Endometrial microvascular endothelial cells (primary cell): Measurements from ENCODE around the gene EIF3B. TPM values are rescaled to one million over a fixed set of nuclear protein-coding genes. Genes with fewer than 3 reads are reported as not detected.
"Not testable (repeated sequence)": the region's sequence is repeated elsewhere in the genome, so short reads cannot be mapped to it uniquely, and the experiment has no call there.

Experiments used
- in situ Hi-C: cut with HindIII; loops from 2 replicates; pipeline ENCODE4 v1.10.0; 2017; ENCODE audit warnings: low sequenced_read_pairs, low pct_unique_long_range_greater_than_20kb; ENCODE audit errors: inconsistent ontology term
- total RNA-seq: library from RNA; depleted of rRNA; stranded (reverse); fragments of >200 nt; gene quantifications from one replicate; pipeline ENCODE4 v1.2.3, GENCODE V29; 2015; ENCODE audit errors: inconsistent ontology term

Gene EIF3B
- total RNA-seq, 1 donor from 2014 or later = 228 TPM

GRCh38 chr7:2332606-2333231, 21.9 kb upstream of the EIF3B start:
- in situ Hi-C loops = not testable (repeated sequence)

- in situ Hi-C loops = no loop called here
Measured at GRCh38 chr7:2336626-2337299, 17.9 kb upstream of the EIF3B start.

- in situ Hi-C loops = not testable (repeated sequence)
Measured at GRCh38 chr7:2347351-2348063, 7.1 kb upstream of the EIF3B start.

- in situ Hi-C loops = no loop called here
Measured at GRCh38 chr7:2350055-2350454, 4.6 kb upstream of the EIF3B start.

DNA sequence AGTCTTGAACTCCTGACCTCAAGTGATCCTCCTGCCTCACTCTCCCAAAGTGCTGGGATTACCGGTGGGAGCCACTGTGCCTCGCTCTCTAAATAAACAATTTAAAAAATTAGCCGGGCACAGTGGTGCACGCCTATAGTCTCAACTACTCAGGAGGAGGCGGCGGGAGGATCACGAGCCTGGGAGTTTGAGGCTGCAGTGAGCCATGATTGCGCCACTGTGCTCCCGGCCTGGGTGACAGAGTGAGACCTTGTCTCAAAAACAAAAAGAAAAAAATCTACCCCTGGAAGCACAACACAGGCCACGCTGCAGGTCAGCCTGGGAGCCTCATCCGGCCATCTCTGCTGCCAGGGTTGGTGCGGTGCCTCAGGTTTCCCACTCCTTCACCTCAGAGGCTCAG, 3.8 kb upstream of the EIF3B start:
- in situ Hi-C loops = no loop called here

DNA sequence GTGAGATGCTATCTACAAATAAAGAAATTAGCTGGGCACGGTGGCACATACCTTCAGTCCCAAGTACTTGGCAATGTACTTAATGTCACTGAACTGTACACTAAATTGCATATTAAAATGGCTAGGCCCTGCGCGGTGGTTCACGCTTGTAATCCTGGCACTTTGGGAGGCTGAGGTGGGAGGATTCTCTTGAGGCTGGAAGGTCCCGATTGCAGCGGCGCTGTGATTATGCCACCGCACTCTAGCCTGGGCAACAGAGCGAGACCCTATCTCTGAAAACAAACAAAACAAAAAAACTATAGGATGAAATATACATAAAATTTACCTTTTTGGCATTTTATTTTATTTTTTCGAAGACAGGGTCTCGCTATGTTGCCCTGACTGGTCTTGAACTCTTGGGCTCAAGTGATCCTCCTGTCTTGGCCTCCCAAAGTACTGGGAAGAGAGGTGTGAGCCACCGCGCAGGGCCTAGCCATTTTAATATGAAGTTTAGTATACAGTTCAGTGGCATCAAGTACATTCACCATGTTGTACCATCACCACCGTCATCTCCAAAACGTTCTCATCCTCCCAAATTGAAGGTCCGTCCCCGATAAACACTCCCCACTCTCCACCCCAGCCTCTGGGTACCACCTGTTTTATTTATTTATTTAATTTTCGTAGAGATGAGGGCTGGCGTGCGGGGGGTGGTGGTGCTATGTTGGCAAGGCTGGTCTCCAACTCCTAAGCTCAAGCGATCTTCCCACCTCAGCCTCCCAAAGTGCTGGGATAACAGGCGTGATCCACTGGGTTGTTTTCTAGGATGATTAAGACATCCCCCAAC, 1.3 kb upstream of the EIF3B start:
- in situ Hi-C loops = no loop called here

DNA sequence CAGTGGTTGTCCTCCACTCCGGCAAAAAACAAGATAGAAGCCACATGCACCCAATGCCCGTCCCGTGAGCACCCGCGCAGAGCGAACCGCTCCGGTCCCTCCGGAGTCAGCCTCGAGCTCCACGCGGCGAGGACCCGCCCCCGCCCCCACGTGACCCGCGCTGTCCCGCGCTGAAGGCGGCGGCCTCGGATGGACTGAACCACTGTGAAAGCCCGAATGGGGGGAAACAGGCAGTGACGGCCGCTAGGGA, 766 bp upstream of the EIF3B start:
- in situ Hi-C loops = no loop called here

DNA sequence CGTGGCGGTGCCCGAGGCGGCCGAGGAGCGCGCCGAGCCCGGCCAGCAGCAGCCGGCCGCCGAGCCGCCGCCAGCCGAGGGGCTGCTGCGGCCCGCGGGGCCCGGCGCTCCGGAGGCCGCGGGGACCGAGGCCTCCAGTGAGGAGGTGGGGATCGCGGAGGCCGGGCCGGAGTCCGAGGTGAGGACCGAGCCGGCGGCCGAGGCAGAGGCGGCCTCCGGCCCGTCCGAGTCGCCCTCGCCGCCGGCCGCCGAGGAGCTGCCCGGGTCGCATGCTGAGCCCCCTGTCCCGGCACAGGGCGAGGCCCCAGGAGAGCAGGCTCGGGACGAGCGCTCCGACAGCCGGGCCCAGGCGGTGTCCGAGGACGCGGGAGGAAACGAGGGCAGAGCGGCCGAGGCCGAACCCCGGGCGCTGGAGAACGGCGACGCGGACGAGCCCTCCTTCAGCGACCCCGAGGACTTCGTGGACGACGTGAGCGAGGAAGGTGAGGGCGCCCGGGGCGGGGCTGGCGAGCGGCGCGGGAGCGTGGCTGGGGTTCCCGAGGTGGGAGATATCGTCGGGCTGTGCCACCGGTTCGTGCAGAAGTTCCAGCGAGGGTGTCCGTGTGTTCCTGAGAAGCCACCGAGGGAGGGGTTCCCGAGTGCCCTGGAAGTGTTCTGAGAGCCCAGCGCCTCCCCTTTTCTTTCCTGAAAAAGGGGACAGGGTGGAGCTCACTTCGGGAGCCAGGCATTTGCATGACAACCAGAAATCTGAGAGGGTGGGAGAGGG, 495 bp downstream of the EIF3B start:
- in situ Hi-C loops = no loop called here

GRCh38 chr7:2355705-2356008, 1.0 kb downstream of the EIF3B start:
- in situ Hi-C loops = no loop called here

DNA sequence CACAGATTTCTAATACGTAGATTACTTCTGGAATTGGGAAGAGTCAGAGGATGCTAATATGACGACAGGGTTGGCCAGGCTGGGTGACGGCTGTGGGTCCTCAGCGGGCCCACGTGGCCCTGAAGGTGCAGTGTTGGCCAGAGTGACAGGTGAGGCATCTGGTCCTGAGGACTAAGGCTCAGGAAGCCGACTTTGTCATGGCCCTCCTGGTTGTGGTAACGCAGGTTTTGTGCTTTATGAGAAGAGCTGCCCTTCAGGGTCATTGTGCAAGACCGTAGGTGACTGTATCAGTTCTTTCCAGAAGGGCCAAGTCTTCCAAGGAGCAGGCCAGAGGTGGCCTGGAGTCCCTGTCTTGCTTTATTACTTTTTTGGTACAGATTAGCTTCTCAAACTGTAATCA, 2.5 kb downstream of the EIF3B start:
- in situ Hi-C loops = no loop called here

- in situ Hi-C loops = no loop called here
Measured at GRCh38 chr7:2357571-2357970, 2.9 kb downstream of the EIF3B start.

DNA sequence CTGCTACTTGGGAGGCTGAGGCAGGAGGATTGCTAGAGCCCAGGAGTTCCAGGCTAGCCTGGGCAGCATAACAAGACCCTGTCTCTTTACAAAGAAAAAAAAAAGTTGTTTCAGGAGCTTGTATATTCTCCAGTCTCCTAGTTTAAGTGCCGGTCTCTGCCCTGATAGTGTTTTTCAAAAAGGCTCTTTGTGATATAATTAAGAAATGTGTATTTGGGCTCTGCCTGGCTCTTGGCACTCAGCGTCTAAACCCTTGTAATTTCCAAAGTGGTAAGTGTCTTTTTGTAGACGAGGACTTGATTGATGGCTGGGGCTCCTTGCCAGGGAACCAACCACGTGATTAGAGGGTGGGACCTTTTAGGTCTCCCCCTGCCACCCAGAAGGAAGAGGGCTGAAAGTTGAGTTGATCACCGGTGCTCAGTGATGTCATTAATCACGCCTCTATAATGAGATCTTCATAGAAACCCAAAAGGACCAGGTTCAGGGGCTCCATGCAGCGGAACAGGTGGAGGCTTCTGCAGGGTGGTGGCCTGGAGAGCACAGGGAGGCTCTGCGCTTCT, 4.4 kb downstream of the EIF3B start:
- in situ Hi-C loops = no loop called here

- in situ Hi-C loops = no loop called here
Measured at GRCh38 chr7:2359610-2360009, 5.0 kb downstream of the EIF3B start.

DNA sequence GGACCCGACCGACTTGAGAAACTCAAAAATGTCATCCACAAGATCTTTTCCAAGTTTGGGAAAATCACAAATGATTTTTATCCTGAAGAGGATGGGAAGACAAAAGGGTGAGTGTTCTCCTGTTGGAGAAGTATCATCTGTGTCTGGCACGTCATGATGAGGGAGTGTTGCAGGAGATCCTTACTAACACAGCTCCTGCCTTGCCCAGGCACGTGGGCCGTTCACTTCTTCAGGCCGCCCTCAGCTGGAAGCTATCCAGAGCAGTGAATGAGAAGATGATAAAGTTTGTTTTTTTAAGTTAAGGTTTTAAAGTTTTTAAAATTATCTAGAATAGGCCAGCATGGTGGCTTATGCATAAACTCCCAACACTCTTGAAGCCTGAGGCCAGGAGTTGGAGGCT, 6.2 kb downstream of the EIF3B start:
- in situ Hi-C loops = no loop called here

DNA sequence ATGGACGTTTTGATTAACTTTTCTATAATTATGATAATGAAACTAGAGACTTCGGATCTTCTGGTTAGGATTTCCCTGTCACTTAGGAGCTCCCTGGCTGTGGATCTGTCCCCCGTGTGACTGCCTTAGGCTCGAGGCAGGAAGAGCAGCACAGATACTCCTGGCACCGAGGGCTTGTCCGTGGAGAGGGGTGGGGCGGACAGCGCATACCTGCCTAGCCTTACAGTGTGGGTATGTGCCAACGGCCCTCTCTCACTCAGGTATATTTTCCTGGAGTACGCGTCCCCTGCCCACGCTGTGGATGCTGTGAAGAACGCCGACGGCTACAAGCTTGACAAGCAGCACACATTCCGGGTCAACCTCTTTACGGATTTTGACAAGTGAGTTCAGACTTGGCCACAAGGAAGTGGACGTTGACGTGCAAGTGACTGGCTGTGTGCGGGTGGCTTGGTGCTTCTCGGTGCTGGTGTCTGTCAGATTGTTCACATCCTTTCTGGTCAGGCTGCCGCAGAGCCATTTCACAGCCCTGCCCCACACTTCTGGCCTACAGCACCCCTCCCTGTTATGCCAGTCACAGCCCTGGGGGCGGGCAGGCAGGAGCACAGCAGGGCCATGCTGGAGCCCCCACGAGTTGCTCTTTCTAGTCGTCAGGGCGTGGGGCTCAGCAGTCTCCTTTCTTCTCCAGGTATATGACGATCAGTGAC, 7.9 kb downstream of the EIF3B start:
- in situ Hi-C loops = no loop called here

- in situ Hi-C loops = no loop called here
Measured at GRCh38 chr7:2369139-2369538, 14.5 kb downstream of the EIF3B start.

GRCh38 chr7:2371329-2371728, 16.7 kb downstream of the EIF3B start:
- in situ Hi-C loops = no loop called here

DNA sequence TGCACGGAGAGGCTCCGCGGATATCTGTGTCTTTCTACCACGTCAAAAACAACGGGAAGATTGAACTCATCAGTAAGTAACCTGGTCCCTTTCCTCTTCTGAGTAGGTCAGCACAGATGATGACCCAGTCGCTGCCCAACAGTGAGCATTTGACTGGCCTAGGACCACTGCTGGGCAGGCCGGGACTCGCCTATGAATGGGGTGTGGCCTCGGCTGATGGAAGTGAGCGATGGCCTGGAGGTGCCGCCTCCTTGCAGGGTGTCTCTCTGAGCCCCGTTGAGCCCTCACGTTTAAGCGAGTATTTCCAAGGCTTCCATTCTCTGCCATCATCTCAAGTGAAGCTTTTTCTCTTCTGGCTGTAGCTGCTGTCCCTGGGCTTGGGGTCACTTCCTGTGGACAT, 18.1 kb downstream of the EIF3B start:
- in situ Hi-C loops = no loop called here
